GM20431 (cell line): ENCODE results near the gene TSPOAP1.

Experiments used
- in situ Hi-C: fragments of 300-500 bp; cut with MseI, MboI; formaldehyde crosslinking; loops from one replicate; pipeline ENCODE4 v1.15.0; 2020; ENCODE audit warnings: low sequenced_read_pairs; ENCODE audit not compliant: unreplicated experiment

The TSPOAP1 gene

DNA sequence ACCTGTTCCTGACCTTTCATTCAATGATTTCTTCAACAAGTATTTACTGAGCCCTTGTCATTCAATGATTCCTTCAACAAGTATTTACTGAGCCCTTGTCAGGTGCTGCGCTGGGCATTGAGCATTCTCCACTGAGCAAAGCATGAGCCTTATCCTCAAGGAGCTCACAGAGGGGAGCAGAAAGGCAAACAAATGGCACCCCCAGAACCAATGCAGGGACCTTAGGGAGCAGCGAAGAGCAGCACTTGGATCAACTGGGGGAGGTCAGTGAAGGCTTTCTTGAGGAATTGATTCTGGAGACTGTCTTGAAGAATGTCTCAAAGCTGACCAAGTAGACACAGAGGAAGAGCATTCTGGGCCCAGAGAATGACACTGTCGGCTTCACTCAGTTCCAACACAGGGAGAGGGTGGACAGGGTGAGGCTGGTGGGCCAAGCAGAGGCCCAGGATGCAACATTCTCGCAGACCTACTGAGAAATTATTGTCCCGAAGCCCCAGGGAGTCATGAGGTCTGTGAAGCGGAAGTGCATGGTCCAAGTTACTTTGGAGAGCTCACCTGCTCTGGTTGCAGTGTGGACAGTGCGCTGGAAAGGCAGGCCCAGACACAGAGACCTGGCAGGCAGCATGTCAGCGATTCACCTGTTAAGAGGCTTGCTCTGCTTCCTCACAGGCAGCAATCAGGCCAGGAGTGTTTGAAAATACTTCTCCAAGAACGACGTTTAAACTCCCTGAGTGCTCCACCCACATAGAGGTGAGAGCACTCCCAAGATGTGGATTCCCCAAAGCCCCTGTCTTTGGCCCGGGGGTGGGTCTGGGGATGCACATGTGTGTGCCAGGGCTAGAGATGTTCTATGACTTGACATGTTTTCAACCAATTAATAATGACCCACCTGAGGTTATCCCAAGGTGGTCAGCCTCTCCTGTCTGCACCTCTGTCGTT, 44.7 kb downstream of the TSPOAP1 start:
- in situ Hi-C loops = no loop called here

DNA sequence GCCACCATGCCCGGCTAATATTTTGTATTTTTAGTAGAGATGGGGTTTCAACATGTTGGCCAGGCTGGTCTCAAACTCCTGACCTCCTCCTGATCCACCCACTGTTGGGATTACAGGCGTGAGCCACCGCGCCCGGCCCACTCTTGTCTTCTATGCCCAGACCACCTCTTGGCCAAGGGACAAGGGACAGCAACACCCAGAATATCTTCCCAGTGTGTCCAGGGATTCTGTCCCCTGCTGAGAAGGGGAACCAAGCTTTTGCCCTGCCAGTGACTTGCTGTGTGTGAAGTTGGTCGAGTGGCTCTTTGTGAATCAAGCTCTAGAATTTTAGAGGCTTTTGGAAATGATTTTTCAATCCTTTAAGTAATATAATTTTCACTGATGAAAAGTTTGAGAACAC, 46.2 kb downstream of the TSPOAP1 start:
- in situ Hi-C loops = no loop called here

DNA sequence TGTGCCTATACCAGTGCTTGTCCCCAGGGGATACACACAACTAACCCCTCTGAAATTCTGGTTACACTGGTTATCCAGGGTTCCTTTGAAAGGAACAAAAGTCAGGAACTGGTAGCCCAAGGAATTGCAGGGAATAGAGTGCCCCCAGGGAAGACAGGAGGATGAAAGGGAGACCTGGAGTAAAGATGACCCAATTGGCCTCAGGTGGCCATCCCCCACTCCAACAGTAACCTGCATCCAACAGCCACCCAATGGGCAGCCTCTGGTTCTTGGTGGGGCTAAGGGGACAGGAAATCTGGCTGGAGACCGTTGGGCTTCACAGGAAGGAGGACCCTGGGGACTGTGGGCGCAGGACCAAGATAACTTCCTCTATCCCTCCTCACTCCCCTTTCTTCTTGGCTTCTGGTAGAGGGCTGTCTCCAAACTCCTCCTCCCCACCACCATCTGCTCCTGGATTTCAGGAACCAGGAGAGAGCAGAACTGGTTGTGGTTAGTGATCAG, 47.0 kb downstream of the TSPOAP1 start:
- in situ Hi-C loops = no loop called here

- in situ Hi-C loops = no loop called here
Measured at GRCh38 chr17:58280480-58281217, 47.9 kb downstream of the TSPOAP1 start, which contains the start of gene MPO. MPO (minus strand) TSS chr17:58280935; CDS start chr17:58280758, 177 bp downstream.

DNA sequence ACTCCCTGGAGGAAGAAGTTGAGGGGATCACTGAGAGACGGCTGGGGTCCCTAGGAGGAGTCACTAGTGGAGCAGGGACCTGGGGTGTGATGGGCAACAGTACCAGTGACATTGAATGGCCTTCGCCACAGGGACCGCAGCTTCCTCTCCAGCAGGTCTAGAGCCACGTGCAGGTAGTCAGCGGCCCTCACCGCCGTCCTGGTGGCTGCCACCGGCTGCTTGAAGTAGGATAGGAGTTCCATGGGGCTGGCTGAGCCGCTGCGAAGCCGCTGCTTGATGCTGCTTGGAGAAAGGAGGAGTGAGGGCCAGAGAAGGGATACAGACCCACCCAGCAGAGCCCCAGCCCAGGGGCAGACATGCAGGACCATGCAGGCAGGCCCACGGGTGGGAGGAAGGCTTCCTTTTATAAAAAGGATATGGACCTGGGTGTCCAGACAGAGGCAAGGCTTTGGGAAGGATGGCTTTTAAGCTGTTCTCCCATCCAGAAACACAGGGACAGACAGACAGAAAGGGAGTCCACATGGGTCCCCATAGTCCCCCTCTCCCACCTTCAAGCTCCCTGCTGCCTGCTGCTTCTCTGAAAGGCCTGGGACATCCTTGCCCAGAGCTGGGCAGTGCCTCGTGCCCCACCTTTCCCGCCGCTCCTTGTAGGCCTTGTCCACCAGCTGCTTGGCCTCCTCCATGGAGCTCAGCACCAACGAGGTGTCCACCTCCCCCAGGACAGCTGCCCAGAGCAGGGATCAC, 48.7 kb downstream of the TSPOAP1 start:
- in situ Hi-C loops = no loop called here

GRCh38 chr17:58279016-58279711, 49.4 kb downstream of the TSPOAP1 start:
- in situ Hi-C loops = no loop called here

- in situ Hi-C loops = no loop called here
Measured at GRCh38 chr17:58278661-58279015, 50.0 kb downstream of the TSPOAP1 start.

DNA sequence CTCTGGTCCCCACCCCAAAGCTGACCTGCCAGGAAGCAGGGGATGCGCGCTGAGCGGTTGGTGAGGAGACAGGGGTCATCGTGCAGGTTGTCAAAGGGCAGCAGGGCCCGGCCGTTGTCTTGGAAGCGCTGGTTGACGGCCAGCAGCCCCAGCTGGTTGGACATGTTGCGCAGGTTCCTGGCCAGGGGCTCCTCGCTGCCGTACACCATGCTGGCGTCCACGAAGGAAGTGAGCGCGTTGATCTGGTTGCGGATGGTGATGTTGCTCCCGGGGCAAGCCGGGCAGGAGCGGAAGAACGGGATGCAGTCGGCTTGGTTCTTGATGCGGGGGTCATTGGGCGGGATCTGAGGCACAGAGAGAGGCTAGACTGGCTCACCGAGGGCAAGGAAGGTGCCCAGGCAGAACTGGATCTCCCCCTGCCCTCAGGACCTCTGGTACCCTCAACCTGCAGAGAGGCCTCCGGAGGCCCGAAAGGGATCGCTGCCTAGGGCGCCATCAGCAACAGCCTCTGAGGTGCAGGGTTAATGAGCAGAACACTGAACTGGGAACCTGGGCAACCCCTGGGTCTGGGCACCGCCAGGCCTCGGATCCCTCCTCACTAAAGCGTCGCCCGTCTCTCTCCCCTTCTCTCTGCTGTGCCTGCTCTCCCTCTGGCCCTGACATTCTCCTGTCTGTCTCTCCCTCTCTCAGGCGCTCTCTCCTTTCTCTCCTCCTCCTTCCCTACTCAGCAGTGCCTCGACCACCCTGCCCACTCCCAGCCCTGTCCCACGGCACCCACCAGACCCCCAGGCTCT, 50.6 kb downstream of the TSPOAP1 start:
- in situ Hi-C loops = no loop called here

DNA sequence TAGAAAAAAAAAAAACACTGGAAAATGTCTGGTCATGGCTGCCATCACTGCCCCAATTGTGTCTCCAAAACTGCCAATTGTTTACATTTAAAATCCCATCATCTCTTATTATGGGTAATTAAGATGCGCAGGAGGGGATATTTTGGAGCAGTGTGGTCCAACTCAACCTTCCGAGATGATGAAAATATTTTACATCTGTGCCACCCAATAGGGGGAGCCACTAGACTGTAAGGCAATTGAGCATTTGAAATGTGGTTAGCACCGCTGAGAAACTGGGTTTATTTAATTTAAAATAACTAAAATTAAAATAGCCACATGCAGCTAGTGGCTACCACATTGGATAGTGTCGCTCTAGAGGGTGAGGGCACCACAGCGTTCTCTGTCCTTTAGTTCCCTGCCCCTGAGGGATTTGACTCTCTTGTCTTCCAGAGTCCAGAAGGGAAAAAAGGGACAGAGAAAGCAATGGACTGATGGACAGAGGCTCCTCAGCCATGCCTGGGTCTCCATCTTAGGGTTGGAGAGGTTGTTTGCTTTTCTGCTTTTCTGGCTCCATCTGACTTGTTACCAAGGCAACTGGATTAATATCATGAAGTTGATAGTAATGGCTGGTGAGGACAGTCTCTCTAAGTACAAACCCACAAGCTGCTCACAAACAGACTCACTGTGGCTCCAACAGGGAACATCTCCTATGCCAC, 51.3 kb downstream of the TSPOAP1 start:
- in situ Hi-C loops = no loop called here

DNA sequence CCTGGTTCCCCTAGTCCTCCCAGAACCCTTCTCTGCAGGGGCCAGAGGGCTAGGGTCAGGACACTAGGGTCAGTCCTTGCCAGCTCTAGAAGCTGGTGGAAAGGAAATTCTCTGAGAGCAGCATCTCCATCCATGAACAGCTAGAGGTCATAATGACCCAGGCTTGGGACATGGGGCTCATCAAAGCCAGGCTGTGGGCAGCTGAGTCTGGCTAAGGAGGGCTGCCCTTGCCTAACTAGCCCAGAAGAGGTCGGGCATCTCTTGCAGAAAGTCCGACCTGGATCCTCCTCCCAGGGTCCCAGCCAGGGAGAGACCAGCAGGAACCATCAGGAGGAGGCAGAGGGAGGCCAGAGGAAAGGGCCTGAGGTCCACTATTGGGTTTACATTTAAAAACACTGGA, 52.2 kb downstream of the TSPOAP1 start:
- in situ Hi-C loops = no loop called here

DNA sequence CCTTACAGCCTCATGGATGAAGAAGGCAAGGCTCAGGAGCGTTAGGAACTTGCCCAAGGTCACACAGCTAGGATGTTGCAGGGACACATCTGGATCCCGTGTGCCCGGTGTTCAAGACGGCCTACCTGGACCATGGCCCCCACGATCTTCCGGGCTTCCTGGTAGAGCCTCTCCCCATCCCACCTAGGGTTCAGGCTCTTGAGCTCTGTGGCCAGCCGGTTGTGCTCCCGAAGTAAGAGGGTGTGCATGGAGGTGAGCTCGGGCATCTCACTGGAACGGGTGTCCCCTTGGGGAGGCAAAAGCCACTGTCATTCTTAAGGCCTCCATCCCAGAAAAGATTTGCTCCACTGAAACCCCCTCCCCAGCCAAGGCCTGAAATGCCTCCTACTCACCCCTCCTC, 53.2 kb downstream of the TSPOAP1 start:
- in situ Hi-C loops = no loop called here

- in situ Hi-C loops = no loop called here
Measured at GRCh38 chr17:58273453-58274104, 55.0 kb downstream of the TSPOAP1 start.

DNA sequence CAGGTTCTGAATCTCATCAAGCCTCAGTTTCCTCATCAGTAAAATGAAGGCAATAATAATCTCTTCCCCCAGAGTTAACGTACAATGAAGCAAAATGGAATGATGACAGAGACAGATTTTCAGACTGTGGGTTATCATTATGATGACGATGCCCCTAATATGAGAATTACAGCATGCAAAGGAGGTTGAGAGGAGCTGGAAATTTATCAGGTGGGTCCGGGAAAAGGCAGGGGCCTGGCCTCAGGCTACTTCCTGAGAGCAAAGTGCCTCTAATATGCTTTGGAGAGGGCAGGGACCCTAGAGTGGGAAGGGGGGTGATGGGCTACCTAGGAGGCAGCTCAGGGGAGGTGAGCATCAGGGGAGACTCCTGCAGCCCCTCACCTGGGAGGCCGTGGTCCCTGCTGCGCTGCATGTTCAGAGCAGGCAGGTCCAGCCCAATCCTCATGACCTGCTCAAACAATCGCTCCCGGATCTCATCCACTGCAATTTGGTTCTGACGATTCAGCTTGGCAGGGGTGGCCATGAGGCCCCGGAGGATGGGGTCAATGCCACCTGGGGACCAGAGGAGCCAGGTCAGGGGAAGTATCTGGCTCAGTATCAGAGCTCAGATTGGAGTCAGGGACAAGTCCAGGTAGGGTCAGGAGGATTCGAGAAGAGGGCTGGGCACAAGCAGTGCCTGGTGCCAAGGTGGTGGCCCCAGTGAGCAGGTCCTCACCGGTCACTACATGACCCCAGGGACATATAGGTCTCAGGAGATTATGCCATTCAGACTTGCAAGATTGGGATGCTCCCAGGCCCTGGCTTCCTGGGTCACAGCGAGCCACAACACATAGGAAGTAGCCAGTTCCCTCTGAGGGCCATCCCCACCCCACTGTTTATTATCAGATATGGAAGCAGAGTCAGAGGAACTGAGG, 56.0 kb downstream of the TSPOAP1 start:
- in situ Hi-C loops = no loop called here

- in situ Hi-C loops = no loop called here
Measured at GRCh38 chr17:58271216-58271931, 57.2 kb downstream of the TSPOAP1 start.

- in situ Hi-C loops = no loop called here
Measured at GRCh38 chr17:58270476-58271215, 57.9 kb downstream of the TSPOAP1 start.
